ENCODE measurements around the gene BTBD18. TPM values are rescaled to one million over a fixed set of nuclear protein-coding genes. Genes with fewer than 3 reads are reported as not detected.

The BTBD18 gene
- total RNA-seq, 4 donors from 2014 or later = not detected

DNA sequence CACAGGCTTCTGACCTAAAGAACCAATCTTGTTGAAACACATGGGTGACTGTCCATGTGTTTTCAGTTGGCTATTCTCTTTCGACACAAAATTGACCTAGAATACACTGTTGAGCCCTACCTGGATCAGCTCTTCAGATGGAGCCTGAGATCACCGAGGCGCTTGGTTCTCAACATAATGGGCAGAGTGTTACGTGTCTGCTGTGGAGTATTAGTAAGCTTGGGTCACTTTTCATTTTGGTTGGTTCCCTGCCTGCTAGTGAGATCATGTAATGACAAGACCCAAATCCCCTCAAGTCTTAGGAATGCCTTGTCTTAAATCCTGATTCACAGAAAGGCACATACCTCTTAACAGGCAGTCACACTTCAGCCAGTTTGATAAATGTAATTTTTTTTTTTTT is 48.3 kb downstream of the BTBD18 start:
- Histone ChIP-seq H3K4me3 (no peak overlapping the region), H3K27ac (no peak overlapping the region), H3K36me3 (peaks cover 0 to 59% of the 10 kb centered on the region in 2 donors), H3K9me3 (no peaks in the 10 kb centered on the region), H3K27me3 (no peaks in the 10 kb centered on the region), H3K4me1 (peaks cover 0 to 4% of the 10 kb centered on the region in 2 donors)
- no peak for TF ChIP-seq POLR2A (IDR thresholded peaks at IDR 0.05)
- TF ChIP-seq CTCF (IDR thresholded peaks at IDR 0.05 in 4 of 5, conservative IDR thresholded peaks at IDR 0.05 in 1 of 5) = no peak
- intact Hi-C loops (cut with DNase I; ENCODE audit: low total_unique reads) (no loop called here), in situ Hi-C loops (cut with MboI; ENCODE audit: low sequenced_read_pairs in 4 of 4) (loop anchor here in 1 of 4 donors (25.0 kb wide), 1 partner anchor 884 kb away; the partner anchor contains the start of genes LPXN and ZFP91)
- ATAC-seq = no peak
- no peak for DNase-seq

GRCh38 chr11:57700425-57700824 is 51.2 kb downstream of the BTBD18 start:
- Histone ChIP-seq H3K4me1 (no peaks in the 10 kb centered on the region), H3K27me3 (no peaks in the 10 kb centered on the region), H3K36me3 (peaks cover 0 to 86% of the 10 kb centered on the region in 2 donors), H3K4me3 (no peak overlapping the region), H3K9me3 (no peaks in the 10 kb centered on the region), H3K27ac (no peak overlapping the region)
- ATAC-seq = no peak
- intact Hi-C loops (cut with DNase I; ENCODE audit: low total_unique reads) (no loop called here), in situ Hi-C loops (cut with MboI; ENCODE audit: low sequenced_read_pairs in 4 of 4) (loop anchor here in 1 of 4 donors (25.0 kb wide), 1 partner anchor 887 kb away; the partner anchor contains the start of genes LPXN and ZFP91)
- TF ChIP-seq CTCF (IDR thresholded peaks at IDR 0.05 in 4 of 5, conservative IDR thresholded peaks at IDR 0.05 in 1 of 5) (no peak), POLR2A (IDR thresholded peaks at IDR 0.05) (no peak)
- DNase-seq = no peak

DNA sequence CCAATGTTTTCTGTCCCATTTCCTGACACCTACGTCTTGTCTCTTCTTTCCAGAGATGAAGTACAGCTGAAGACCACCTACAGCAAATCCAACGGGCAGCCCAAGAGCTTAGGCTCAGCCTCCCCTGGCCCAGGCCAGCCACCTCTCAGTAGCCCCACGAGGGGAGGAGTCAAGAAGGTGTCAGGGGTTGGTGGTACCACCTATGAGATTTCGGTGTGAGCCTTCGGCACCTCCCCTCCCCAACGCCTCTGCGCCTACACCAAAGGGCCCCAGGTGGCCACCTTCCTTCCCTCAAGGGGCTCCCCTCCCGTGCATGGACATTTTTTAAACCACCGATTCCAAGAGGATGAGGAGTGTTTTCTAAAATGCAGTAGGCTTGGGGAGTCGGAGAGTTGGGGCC is 51.8 kb downstream of the BTBD18 start:
- Histone ChIP-seq H3K9me3 (no peaks in the 10 kb centered on the region), H3K4me1 (no peaks in the 10 kb centered on the region), H3K27me3 (no peaks in the 10 kb centered on the region), H3K36me3 (peaks cover 5 to 89% of the 10 kb centered on the region in 2 donors), H3K27ac (no peak overlapping the region), H3K4me3 (no peak overlapping the region)
- intact Hi-C loops (cut with DNase I; ENCODE audit: low total_unique reads) (no loop called here), in situ Hi-C loops (cut with MboI; ENCODE audit: low sequenced_read_pairs in 4 of 4) (loop anchor here in 1 of 4 donors (25.0 kb wide), 1 partner anchor 887 kb away; the partner anchor contains the start of genes LPXN and ZFP91)
- no peak for TF ChIP-seq CTCF (IDR thresholded peaks at IDR 0.05 in 4 of 5, conservative IDR thresholded peaks at IDR 0.05 in 1 of 5)
- TF ChIP-seq POLR2A (IDR thresholded peaks at IDR 0.05) = no peak
- DNase-seq (no peak), ATAC-seq (no peak)

GRCh38 chr11:57698843-57699365 is 52.7 kb downstream of the BTBD18 start:
- TF ChIP-seq CTCF (IDR thresholded peaks at IDR 0.05 in 4 of 5, conservative IDR thresholded peaks at IDR 0.05 in 1 of 5) (no peak), POLR2A (IDR thresholded peaks at IDR 0.05) (no peak)
- Histone ChIP-seq H3K27ac (no peak overlapping the region), H3K27me3 (no peaks in the 10 kb centered on the region), H3K9me3 (no peaks in the 10 kb centered on the region), H3K36me3 (peaks cover 13 to 89% of the 10 kb centered on the region in 2 donors), H3K4me3 (no peak overlapping the region), H3K4me1 (no peaks in the 10 kb centered on the region)
- ATAC-seq (no peak), DNase-seq (no peak)
- in situ Hi-C loops (cut with MboI; ENCODE audit: low sequenced_read_pairs in 4 of 4) = no loop called here
- intact Hi-C loops (cut with DNase I; ENCODE audit: low total_unique reads) = no loop called here

Other genes with a start within 250 kb of the BTBD18 start
- gene SLC43A1, start 236.1 kb downstream of the BTBD18 start, total RNA-seq = 10 to 100 TPM in 3 of 4 donors, 1 to 10 TPM in 1; 7.4 to 35.1 (median 15.8) TPM
- gene TIMM10, start 221.1 kb downstream of the BTBD18 start, total RNA-seq = 10 to 100 TPM; 45.4 to 61.7 (median 49.5) TPM
- gene SMTNL1, start 214.2 kb downstream of the BTBD18 start, total RNA-seq = 10 to 100 TPM; 23.0 to 52.7 (median 43.4) TPM
- gene UBE2L6, start 184.1 kb downstream of the BTBD18 start, total RNA-seq = 1 to 10 TPM; 5.5 to 9.0 (median 6.7) TPM
- gene SERPING1, start 154.1 kb downstream of the BTBD18 start, total RNA-seq = 100 to 1,000 TPM in 3 of 4 donors, 10 to 100 TPM in 1; 90.0 to 171 (median 106) TPM
- gene YPEL4, start 101.9 kb downstream of the BTBD18 start, total RNA-seq = under 1 TPM; 0.31 to 0.68 (median 0.49) TPM
- gene CLP1, start 94.1 kb downstream of the BTBD18 start, total RNA-seq = 10 to 100 TPM; 10.6 to 15.3 (median 11.2) TPM
- 10 to 100 TPM; 34.0 to 49.2 (median 46.2) TPM for gene ZDHHC5, start 83.7 kb downstream of the BTBD18 start, total RNA-seq
- 10 to 100 TPM in 2 of 4 donors, 1 to 10 TPM in 2; 8.3 to 13.1 (median 10.4) TPM for gene MED19, start 39.6 kb downstream of the BTBD18 start, total RNA-seq
- 10 to 100 TPM; 29.1 to 54.9 (median 40.5) TPM for gene TMX2, start 39.2 kb downstream of the BTBD18 start, total RNA-seq
- 100 to 1,000 TPM in 3 of 4 donors, 10 to 100 TPM in 1; 94.7 to 145 (median 132) TPM for gene SELENOH, start 10.3 kb downstream of the BTBD18 start, total RNA-seq
- gene CTNND1, start 10.0 kb upstream of the BTBD18 start, total RNA-seq = 10 to 100 TPM; 19.7 to 29.8 (median 24.5) TPM